GM18505 (cell line): ENCODE measurements around the gene SPECC1.

Source experiments
- ATAC-seq: cut with Tn5 transposase; IDR thresholded peaks from one replicate; pipeline ENCODE4 v1.9.1; 2021; ENCODE audit not compliant: unreplicated experiment
- POLR2A ChIP-seq: IDR thresholded peaks from 4 replicates; pipeline ENCODE4 v1.6.1; 2011; ENCODE audit warnings: borderline replicate concordance; ENCODE audit not compliant: insufficient read depth, insufficient read length; ENCODE audit errors: extremely low read depth

The SPECC1 gene

GRCh38 chr17:20284022-20284421 lies 274.9 kb downstream of the SPECC1 start:
- no peak for TF ChIP-seq POLR2A
- ATAC-seq = no peak

- ATAC-seq = no peak
- no peak for TF ChIP-seq POLR2A
Measured at GRCh38 chr17:20284570-20285295, 275.6 kb downstream of the SPECC1 start.

- no peak for ATAC-seq
- TF ChIP-seq POLR2A = no peak
Measured at GRCh38 chr17:20289984-20290383, 280.8 kb downstream of the SPECC1 start.

- ATAC-seq = no peak
- no peak for TF ChIP-seq POLR2A
Measured at GRCh38 chr17:20291853-20292252, 282.7 kb downstream of the SPECC1 start.

- ATAC-seq = no peak
- TF ChIP-seq POLR2A = no peak
Measured at GRCh38 chr17:20293501-20293900, 284.3 kb downstream of the SPECC1 start.

GRCh38 chr17:20294120-20294519 lies 285.0 kb downstream of the SPECC1 start:
- no peak for ATAC-seq
- TF ChIP-seq POLR2A = no peak

- TF ChIP-seq POLR2A = no peak
Measured at GRCh38 chr17:20299013-20299412, 289.9 kb downstream of the SPECC1 start.

GRCh38 chr17:20300436-20300934 lies 291.3 kb downstream of the SPECC1 start:
- TF ChIP-seq POLR2A = no peak
- no peak for ATAC-seq

More at GRCh38 chr17:20299013-20299412, 289.9 kb downstream of the SPECC1 start:
- no peak for ATAC-seq

- TF ChIP-seq POLR2A = no peak
- ATAC-seq = no peak
Measured at GRCh38 chr17:20302246-20302917, 293.2 kb downstream of the SPECC1 start.

- ATAC-seq = no peak
- TF ChIP-seq POLR2A = no peak
Measured at GRCh38 chr17:20304961-20305360, 295.8 kb downstream of the SPECC1 start.

- no peak for ATAC-seq
- no peak for TF ChIP-seq POLR2A
Measured at GRCh38 chr17:20306924-20307323, 297.8 kb downstream of the SPECC1 start.

GRCh38 chr17:20307326-20307910 lies 298.3 kb downstream of the SPECC1 start:
- TF ChIP-seq POLR2A = no peak
- no peak for ATAC-seq

- no peak for TF ChIP-seq POLR2A
- ATAC-seq = no peak
Measured at GRCh38 chr17:20310481-20310880, 301.3 kb downstream of the SPECC1 start.

- TF ChIP-seq POLR2A = no peak
- ATAC-seq = no peak
Measured at GRCh38 chr17:20313306-20313705, 304.1 kb downstream of the SPECC1 start.
